ENCODE measurements around the gene BAIAP2L1.

The BAIAP2L1 gene

DNA sequence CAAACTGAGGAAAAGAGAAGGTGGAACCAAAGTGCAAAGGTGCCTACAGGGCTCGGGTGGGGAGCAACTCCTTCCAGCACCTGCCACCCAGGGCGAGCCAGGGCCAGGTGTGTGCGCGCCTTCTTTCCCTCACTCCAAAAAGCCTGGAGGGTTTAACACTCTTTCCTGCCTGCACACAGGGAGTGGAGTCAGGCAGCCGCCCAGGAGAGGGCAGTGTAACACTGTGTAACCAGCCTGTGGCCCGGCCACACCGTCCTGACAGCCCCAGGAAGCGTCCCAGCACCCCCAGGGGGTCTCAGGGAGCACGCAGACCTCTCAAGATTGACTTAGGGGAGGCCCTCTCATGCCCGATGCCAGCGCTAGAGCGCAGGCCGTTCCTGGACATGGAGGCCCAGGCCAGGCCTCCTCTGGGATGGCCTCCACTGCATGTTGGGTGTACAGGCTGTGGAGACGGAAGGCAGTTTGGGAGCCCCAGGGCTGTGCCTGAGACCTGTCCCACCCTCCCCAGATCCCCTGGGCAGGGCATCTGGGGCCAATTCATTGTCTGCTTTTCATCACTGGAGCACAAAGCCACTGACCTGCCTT lies 106.0 kb downstream of the BAIAP2L1 start:
- peak in 14 of 56 donors; percentile 8 to 48 (median 26) for DNase-seq

- no peak for DNase-seq
These were observed 106.6 kb downstream of the BAIAP2L1 start for GRCh38 chr7:98294326-98294725.

- DNase-seq, result no peak
These were observed 107.1 kb downstream of the BAIAP2L1 start for GRCh38 chr7:98293746-98294145.

- no peak for DNase-seq
These were observed 107.6 kb downstream of the BAIAP2L1 start for GRCh38 chr7:98293265-98293664.

GRCh38 chr7:98291717-98292116 lies 109.2 kb downstream of the BAIAP2L1 start:
- no peak for DNase-seq

DNA sequence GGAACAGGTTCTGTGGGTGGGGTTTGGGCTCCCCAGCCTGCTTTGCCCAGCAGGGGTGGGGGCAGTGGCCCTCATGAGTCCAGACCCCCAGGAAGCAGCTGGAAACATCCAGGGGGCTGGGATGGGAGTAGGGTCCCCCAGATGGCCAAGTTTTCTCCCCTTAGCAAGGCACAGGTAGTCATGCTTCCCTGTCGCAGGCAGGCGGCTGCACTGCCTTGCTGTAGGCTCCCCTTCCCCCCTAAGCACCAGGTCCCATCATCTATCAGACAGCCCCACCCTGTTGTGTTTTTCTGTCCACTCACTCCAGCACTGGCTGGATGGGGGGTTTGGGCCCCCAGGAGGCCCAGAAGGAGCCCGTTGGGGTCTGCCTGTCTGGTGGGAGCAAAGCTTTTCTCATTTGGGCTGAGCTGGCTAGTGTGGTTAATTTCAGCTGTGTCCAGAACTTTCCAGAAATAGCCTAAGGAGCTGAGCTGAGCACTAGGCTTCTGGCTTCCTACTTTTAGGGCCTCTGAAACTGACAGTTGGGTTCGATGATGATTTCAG lies 111.5 kb downstream of the BAIAP2L1 start:
- no peak for DNase-seq

DNA sequence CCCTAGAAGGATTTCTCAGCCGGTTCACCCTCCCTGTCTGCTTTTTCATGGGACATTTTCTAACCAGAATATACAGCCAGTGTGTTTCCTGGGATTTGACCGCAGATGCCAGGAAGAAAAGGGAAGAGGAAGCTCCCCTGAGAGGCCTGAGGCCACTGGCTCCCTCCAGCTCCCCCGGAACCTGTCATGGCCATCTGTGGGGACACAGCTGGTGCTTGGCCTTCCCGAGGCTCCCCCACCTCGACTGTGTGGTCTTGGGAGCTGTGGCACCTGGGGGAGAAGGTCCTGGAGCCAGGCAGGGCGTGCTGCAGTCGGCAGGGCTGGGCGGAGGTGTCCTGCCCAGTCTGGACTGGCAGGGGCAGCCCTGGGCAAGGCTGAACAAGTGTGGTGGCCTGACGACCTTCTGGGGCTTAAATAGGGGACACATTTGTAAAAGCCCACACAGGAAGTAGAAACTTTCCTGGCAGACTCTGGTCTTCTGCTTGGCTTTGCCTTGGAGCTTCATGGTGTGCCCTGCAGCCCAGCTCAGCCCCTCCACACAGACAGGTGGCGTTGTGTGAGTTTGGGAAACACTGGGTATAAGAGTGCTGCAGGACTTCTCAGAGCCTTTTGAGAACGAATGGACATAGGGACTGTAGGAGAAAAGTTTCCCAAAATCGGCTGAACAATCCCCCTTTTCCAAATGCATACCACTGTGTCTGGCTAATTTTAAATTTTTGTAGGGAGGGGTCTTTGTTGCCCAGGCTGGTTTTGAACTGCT lies 112.6 kb downstream of the BAIAP2L1 start:
- no peak for DNase-seq

DNA sequence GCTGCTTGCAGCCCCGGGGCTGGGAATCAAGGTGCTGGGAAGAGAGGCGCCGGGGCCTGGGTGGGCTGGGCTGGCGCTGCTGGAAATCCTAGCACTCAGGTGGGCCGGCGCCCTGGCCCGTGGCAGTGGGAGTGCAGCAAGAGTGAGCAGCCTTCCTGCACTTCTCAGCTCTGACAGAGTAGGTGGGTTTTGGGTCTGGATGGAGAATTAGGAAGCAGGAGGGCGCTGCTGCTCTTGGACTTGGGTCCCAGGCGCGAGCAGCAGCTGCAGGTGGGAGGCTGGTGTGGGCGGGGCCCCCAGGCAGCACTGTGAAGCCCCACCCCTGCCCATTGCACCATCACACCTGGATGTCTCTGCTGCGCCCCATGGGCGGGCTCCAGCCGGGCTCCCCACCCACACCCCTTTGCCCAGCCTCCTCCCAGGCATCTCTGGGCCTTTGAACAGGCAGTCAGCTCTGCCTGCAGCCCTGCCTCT lies 113.4 kb downstream of the BAIAP2L1 start:
- peak in 2 of 56 donors; percentile 9 to 11 for DNase-seq

DNA sequence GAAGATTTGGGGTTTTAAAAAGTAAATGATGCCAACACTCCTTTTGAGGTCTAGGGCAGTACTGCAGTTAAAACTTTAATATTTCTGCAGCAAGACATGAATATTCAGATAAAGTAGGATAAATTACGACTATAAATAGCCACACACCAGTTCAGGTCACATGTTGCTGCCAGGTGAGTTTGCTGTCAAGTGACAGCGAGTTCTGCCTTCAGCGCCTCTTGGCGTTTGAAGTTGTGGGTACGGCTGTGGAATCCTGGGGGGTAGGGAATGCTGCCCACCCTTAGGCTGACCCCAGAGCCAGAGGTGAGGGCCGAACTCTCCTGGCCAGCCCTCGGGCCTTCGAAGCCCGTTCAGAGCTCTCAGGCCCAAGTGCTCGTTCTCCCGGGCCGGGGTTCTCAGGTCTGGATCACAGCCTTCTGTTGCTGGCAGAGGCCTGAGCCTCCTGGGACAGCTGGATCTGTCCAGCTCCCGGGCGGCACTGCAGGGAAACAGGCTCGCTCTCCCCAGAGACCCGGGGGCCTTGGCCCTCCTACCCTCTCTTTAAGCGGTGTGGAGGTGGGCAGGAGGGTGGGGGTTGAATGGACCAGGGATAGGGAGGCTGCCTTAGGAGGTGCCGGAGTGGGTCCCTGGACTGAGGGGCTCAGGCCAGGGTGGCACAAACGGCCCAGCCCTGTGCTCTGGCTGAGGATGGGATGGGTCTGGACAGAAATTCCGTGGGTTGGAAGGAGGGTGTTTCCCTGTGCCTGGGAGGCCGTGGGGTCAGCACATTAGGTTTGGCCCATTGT lies 114.0 kb downstream of the BAIAP2L1 start:
- peak in 1 of 56 donors; percentile 14 for DNase-seq

DNA sequence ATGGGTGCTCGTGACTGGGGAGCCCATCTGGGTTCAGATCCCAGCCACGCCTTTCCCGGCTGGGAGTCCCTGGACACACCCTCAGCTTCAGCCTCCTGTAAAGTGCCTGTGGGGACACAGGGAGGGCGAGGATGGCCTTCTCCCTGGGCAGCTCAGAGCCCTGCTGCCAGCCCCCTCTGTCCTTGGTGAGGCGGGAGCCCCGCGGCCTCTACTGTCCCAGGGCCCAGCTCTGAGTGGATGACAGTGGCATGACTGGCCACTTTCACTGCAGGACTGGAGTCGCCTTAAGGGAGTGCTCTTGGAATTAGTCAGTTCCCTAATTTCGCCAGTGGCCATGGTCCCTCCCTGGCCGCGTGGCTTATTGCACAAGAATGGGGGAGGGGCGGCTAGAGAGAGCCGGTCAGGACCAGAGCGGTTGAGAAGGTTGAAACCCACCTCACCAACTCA lies 114.8 kb downstream of the BAIAP2L1 start:
- peak in 10 of 56 donors; percentile 2 to 33 (median 14) for DNase-seq

- DNase-seq, result no peak
These were observed 115.5 kb downstream of the BAIAP2L1 start for GRCh38 chr7:98285157-98286092.

GRCh38 chr7:98284335-98285036 lies 116.4 kb downstream of the BAIAP2L1 start:
- DNase-seq, result peak in 18 of 56 donors; percentile 6 to 33 (median 23)

- DNase-seq, result no peak
These were observed 117.0 kb downstream of the BAIAP2L1 start for GRCh38 chr7:98283887-98284222.

DNA sequence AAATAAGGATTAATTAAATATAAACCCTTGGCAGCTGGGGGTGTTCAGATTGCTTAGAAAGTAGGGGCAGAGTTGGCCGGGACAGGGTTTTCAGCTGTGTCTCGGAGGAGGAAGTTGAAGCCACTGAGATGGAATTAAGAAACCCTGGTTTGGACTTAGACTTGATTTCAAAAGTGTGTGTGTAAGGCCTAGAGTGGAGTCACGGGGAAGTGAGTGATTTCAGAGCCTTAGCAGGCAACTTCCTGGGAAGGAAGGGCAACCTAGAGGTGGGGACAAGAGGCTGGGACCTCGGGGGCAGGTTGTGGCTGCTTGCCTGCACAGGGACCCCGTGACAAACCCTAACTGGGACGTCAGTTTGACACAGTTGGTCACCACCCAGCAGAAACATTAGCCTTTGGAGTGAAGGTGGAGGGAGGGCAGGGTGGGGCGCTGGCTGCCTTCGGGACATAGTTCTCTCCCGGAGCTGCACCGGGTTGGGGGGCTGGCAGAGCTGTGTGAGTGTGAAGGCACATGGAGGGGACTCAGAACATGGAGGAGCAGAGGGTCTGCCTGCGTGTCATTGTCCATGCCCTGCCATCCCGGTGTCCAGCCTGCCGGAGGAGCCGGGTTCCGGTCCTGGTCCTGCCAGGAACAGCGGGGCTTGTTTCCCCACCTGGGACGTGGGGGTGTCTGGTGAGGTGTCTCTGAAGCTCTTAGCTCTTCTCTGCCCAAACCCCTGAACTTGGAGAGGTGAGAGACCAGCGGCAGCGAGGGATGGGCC lies 117.6 kb downstream of the BAIAP2L1 start:
- peak in 5 of 56 donors; percentile 19 to 24 (median 23) for DNase-seq

- DNase-seq, result peak in 2 of 56 donors; percentile 17 to 43
These were observed 118.2 kb downstream of the BAIAP2L1 start for GRCh38 chr7:98282703-98283102.

DNA sequence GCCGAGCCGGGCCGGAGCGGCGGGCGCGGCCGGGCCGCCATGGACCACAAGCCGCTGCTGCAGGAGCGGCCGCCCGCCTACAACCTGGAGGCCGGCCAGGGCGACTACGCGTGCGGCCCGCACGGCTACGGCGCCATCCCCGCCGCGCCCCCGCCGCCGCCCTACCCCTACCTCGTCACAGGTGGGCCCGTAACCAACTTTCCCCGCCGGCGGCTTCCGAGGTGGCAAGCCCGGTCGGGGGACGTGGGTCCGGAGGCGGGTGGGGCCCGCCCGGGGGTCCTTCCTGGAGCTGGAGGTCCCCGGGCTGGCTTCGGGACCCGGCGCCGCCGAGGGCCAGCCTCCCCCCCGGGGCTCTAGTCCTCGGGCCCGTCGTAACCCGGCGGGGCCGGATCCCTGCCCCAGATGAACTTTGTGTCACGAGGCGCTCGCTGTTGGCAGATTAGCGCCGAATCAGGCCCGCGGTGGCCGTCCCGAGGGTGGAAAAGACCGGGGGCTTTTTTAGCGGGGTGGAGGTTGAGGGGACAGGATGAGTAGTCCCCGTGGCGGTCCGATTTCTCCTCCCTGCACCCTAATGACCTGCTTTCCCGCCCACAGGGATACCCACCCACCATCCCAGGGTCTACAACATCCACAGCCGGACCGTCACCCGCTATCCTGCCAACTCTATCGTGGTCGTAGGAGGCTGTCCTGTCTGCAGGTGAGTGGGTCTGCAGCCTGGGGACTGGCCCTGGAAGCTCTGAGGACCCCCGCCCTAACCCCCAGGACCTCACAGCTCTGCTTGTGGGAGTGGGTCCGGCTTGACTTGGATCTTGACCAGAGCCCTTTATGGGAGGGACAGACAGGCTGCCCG lies 118.9 kb downstream of the BAIAP2L1 start:
- peak in 22 of 56 donors; percentile 17 to 71 (median 46) for DNase-seq

GRCh38 chr7:98280791-98281756 lies 119.8 kb downstream of the BAIAP2L1 start, which contains the start of gene BRI3:
Gene BRI3, plus strand, starts transcription at chr7:98281686. Its CDS starts 110 bp downstream, at chr7:98281796.
- DNase-seq, result peak in 55 of 56 donors; percentile 52 to 94 (median 83)

Data from amygdala (tissue), 56 donors.